Measurements from ENCODE around the gene MSX1. TPM values are rescaled to one million over a fixed set of nuclear protein-coding genes. Genes with fewer than 3 reads are reported as not detected.

Gene MSX1
- total and polyA plus RNA-seq, 9 donors: 2.2 to 4.5 (median 4.0) TPM

DNA sequence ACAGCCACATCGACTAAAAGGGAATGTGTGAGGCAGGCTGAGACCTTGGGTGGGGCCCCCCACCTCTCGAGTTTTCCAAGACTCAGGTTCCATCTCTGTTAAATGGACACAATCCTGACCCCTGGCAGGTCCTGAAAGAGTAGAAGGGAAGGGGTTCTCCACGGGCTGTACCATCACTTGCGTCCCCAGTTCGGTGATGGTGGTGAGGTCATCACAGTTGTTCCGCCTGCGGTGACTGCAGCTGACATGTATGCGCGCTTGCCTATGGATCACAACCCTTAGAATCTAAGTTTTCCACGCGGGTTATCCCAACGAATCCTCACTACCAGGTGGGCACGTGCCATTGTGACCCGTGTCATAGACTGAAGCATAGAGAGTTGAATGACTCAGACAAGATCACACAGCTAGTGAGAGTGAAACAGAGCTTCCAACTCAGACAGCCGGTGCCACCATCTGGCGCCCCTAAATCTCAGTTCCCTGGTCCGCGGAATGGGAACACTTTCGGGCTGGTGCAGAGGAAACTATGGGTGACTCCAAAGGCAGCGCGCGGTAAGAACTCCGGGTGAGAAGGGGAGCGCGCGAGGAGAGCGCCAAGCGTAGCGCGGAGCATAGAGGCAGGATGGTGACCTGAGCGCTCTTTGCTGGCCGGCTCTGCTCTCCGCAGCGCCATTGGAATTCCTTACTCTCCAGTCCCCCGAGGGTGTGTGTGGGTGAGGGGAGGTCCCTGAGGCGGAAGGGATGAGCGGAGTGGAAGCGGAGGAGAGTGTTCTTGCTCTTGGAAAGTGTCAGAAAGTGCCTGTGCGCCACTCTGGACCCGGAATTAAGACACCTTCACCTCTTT is 10.5 kb downstream of the MSX1 start:
- 3 to 6% (median 3%) methylated on average over 40 of the region's 40 CpGs for WGBS, 3 donors
- no peak for DNase-seq
- no peaks in the 10 kb centered on the region for H3K9me3 ChIP-seq
- peaks cover 9% of the 10 kb centered on the region for H3K27me3 ChIP-seq
- H3K4me1 ChIP-seq (ENCODE audit: insufficient read depth): peaks cover 7% of the 10 kb centered on the region
- no peak for TF ChIP-seq EP300 (IDR thresholded peaks at IDR 0.05)
- TF ChIP-seq, protein P1, sequence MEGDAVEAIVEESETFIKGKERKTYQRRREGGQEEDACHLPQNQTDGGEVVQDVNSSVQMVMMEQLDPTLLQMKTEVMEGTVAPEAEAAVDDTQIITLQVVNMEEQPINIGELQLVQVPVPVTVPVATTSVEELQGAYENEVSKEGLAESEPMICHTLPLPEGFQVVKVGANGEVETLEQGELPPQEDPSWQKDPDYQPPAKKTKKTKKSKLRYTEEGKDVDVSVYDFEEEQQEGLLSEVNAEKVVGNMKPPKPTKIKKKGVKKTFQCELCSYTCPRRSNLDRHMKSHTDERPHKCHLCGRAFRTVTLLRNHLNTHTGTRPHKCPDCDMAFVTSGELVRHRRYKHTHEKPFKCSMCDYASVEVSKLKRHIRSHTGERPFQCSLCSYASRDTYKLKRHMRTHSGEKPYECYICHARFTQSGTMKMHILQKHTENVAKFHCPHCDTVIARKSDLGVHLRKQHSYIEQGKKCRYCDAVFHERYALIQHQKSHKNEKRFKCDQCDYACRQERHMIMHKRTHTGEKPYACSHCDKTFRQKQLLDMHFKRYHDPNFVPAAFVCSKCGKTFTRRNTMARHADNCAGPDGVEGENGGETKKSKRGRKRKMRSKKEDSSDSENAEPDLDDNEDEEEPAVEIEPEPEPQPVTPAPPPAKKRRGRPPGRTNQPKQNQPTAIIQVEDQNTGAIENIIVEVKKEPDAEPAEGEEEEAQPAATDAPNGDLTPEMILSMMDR (IDR thresholded peaks at IDR 0.05): no peak
- no peaks in the 10 kb centered on the region for H3K36me3 ChIP-seq
- intact Hi-C loops (cut with DNase I): no loop called here
- no peak overlapping the region for H3K27ac ChIP-seq
- no peak overlapping the region for H3K4me3 ChIP-seq

DNA sequence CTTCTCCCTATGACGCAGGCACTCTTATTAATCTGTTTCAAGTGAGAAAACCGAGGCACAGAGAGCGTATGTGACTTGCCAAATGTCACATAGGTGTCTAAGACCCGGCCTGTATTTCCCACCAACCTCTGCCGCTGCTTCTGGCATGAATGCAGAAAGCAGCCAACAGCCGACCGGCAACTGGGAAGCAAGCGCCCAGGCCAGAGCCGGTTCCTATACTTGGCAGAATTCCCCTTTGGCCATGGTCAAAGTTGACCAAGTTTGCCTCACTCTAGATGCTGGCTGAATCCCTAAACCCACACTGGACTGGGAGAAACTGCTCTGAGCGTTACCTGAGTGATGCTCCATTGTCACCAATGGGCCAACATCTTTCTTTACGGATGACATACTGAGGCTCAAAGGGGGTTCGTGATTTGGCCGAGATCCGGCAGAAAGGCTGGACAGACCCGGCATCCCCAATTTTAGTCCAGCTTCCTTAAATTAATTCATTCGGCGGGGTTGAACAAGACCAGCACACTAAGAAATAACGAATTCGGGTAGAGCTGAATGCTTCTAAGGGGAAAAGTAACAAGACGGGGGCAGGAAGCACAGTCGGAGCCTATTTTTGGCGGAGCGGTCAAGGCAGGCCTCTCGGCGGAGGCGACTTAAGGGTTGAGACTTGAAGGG is 11.2 kb downstream of the MSX1 start:
- Histone ChIP-seq H3K4me3 (no peak overlapping the region), H3K36me3 (no peaks in the 10 kb centered on the region), H3K27me3 (peaks cover 9% of the 10 kb centered on the region), H3K4me1 (ENCODE audit: insufficient read depth) (peaks cover 5% of the 10 kb centered on the region), H3K9me3 (no peaks in the 10 kb centered on the region), H3K27ac (no peak overlapping the region)
- no peak for DNase-seq
- WGBS, 3 donors: 9 to 18% (median 9%) methylated on average over 26 of the region's 26 CpGs
- intact Hi-C loops (cut with DNase I): no loop called here
- TF ChIP-seq EP300 (IDR thresholded peaks at IDR 0.05) (no peak), POLR2A (IDR thresholded peaks at IDR 0.05) (no peak)
- TF ChIP-seq, protein P1 (IDR thresholded peaks at IDR 0.05): no peak

DNA sequence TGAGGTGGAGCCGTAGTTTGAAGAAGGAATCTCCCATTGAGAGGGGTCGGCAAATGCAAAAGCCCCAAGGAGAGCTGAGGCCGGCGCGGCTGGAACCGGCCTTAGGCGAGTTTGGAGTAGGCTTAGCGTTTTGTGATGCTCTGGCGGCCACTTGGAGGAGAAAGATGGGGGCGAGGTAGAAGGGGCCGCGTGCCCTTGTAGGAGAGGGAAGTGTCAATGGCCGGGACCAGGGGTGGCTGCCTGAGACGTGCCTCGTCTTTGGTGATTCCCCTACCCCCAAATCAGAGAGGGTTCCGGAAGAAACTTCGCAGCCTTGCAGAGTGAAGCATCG is 11.7 kb downstream of the MSX1 start:
- no peak overlapping the region for H3K4me3 ChIP-seq
- H3K27me3 ChIP-seq: peaks cover 9% of the 10 kb centered on the region
- no peak for DNase-seq
- intact Hi-C loops (cut with DNase I): no loop called here
- no peaks in the 10 kb centered on the region for H3K9me3 ChIP-seq
- H3K36me3 ChIP-seq: no peaks in the 10 kb centered on the region
- H3K4me1 ChIP-seq (ENCODE audit: insufficient read depth): peaks cover 5% of the 10 kb centered on the region
- H3K27ac ChIP-seq: no peak overlapping the region
- TF ChIP-seq, protein P1 (IDR thresholded peaks at IDR 0.05): no peak
- TF ChIP-seq POLR2A (IDR thresholded peaks at IDR 0.05) (no peak), EP300 (IDR thresholded peaks at IDR 0.05) (no peak)
- WGBS, 3 donors: 3 to 17% (median 3%) methylated on average over 18 of the region's 18 CpGs

DNA sequence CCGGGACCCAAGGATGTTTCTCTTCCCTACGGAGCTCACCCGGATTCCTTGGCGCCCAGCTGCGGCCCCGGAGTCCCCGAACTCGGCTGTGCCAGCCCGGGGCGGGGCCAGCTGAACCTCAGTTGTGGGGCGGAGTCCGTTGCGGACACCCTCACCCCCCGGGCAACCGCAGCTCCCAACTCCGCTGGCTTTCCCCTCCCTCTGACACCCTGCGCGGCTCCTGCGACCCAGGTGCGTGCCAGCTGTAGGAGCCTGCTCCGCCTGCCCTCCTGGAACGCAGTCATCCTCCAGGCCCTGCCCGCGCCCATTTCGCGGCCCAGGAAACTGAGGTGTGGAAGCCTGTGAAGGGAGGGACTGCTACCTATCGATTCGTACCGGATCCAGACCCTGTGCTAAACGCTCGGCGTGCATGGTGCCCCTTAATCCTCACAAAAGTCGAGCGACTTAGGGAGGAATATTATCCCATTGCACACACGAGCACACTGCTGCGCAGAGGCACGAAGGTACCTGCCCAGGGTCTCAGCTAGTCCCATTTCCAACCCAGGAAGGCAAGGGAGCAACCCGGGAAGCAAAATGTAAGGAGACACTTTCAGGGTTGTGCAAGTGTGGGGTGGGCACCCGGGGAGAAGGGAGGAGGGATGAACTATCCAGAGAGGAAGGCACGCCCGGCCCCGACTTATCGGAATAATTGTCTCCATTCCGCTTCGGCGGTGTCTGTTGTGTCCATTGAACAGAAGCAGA is 12.3 kb downstream of the MSX1 start:
- intact Hi-C loops (cut with DNase I): no loop called here
- no peak overlapping the region for H3K4me3 ChIP-seq

More for the DNA sequence above, 12.3 kb downstream of the MSX1 start:
- Histone ChIP-seq H3K9me3 (no peaks in the 10 kb centered on the region), H3K4me1 (ENCODE audit: insufficient read depth) (peaks cover 5% of the 10 kb centered on the region), H3K36me3 (no peaks in the 10 kb centered on the region), H3K27me3 (peaks cover 9% of the 10 kb centered on the region), H3K27ac (no peak overlapping the region)
- TF ChIP-seq EP300 (IDR thresholded peaks at IDR 0.05): no peak
- TF ChIP-seq, protein P1 (IDR thresholded peaks at IDR 0.05): no peak
- 4 to 5% (median 4%) methylated on average over 46 of the region's 46 CpGs for WGBS, 3 donors
- DNase-seq: no peak

Measured in ovary (tissue), 9 donors.